ENCODE data around the gene CRIM1.

CRIM1 gene

GRCh38 chr2:36544638-36545338, 189.2 kb downstream of the CRIM1 start:
- no peak for DNase-seq (ENCODE audit: low read depth in 1 of 2, low spot score in 1 of 2)

- DNase-seq (ENCODE audit: low read depth in 1 of 2, low spot score in 1 of 2) = no peak
These were observed 190.4 kb downstream of the CRIM1 start for GRCh38 chr2:36545871-36546416.

- no peak for DNase-seq (ENCODE audit: low read depth in 1 of 2, low spot score in 1 of 2)
These were observed 192.3 kb downstream of the CRIM1 start for GRCh38 chr2:36547906-36548305.

- DNase-seq (ENCODE audit: low read depth in 1 of 2, low spot score in 1 of 2) = no peak
These were observed 193.6 kb downstream of the CRIM1 start for GRCh38 chr2:36549165-36549574.

- DNase-seq (ENCODE audit: low read depth in 1 of 2, low spot score in 1 of 2) = no peak
These were observed 194.4 kb downstream of the CRIM1 start for GRCh38 chr2:36550006-36550405.

GRCh38 chr2:36553683-36554082, 198.1 kb downstream of the CRIM1 start:
- no peak for DNase-seq (ENCODE audit: low read depth in 1 of 2, low spot score in 1 of 2)

GRCh38 chr2:36554531-36554930, 199.0 kb downstream of the CRIM1 start:
- no peak for DNase-seq (ENCODE audit: low read depth in 1 of 2, low spot score in 1 of 2)

- no peak for DNase-seq (ENCODE audit: low read depth in 1 of 2, low spot score in 1 of 2)
These were observed 200.2 kb downstream of the CRIM1 start for GRCh38 chr2:36555789-36556188.

GRCh38 chr2:36556842-36557241, 201.3 kb downstream of the CRIM1 start:
- no peak for DNase-seq (ENCODE audit: low read depth in 1 of 2, low spot score in 1 of 2)

GRCh38 chr2:36559221-36559942, 203.8 kb downstream of the CRIM1 start:
- DNase-seq (ENCODE audit: low read depth in 1 of 2, low spot score in 1 of 2) = no peak

- DNase-seq (ENCODE audit: low read depth in 1 of 2, low spot score in 1 of 2) = no peak
These were observed 205.1 kb downstream of the CRIM1 start for GRCh38 chr2:36560726-36561125.

GRCh38 chr2:36561237-36561944, 205.8 kb downstream of the CRIM1 start:
- no peak for DNase-seq (ENCODE audit: low read depth in 1 of 2, low spot score in 1 of 2)

- no peak for DNase-seq (ENCODE audit: low read depth in 1 of 2, low spot score in 1 of 2)
These were observed 206.7 kb downstream of the CRIM1 start for GRCh38 chr2:36562240-36562639.

GRCh38 chr2:36562973-36563532, 207.5 kb downstream of the CRIM1 start:
- no peak for DNase-seq (ENCODE audit: low read depth in 1 of 2, low spot score in 1 of 2)

- DNase-seq (ENCODE audit: low read depth in 1 of 2, low spot score in 1 of 2) = no peak
These were observed 208.9 kb downstream of the CRIM1 start for GRCh38 chr2:36564377-36564930.

- no peak for DNase-seq (ENCODE audit: low read depth in 1 of 2, low spot score in 1 of 2)
These were observed 210.1 kb downstream of the CRIM1 start for GRCh38 chr2:36565712-36566111.

GRCh38 chr2:36566887-36567286, 211.3 kb downstream of the CRIM1 start:
- DNase-seq (ENCODE audit: low read depth in 1 of 2, low spot score in 1 of 2) = no peak

GRCh38 chr2:36567711-36568408, 212.3 kb downstream of the CRIM1 start:
- no peak for DNase-seq (ENCODE audit: low read depth in 1 of 2, low spot score in 1 of 2)

GRCh38 chr2:36568516-36569246, 213.1 kb downstream of the CRIM1 start:
- DNase-seq (ENCODE audit: low read depth in 1 of 2, low spot score in 1 of 2) = no peak

Measured in stimulated activated CD4-positive, alpha-beta T cell treated with anti-CD3 and anti-CD28 coated beads, Interleukin-15, amount 100 ng/mL, for 1 hour (primary cell).